Fibroblast of skin of right quadriceps (primary cell): Measurements from ENCODE around the gene SAFB2.

Experiments
- DNase-seq: peaks from one replicate; pipeline ENCODE4 v3.0.0-alpha.2; 2013

SAFB2 gene

DNA sequence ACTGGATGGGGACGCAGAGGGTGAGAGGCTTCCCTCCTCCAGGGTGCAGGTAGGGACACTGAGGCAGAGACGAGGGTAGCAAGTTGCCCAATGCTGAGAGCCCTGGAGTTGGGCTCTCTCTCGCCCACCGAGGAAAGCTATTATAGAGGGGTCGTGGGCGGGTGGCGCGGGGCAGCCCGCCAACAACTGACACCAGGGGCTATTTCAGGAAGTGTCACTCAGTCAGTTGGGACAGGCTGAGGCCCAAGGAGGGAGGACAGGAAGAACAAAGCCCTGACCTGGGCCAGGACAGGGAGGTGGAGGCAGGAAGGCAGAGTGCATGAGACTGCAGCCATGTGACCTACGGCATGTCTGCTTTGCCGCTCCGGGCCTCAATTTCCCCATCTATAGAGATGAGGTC is 84.7 kb downstream of the SAFB2 start:
- no peak for DNase-seq
